Tibial nerve (tissue), 4 donors: ENCODE data around the gene MAP9. TPM values are rescaled to one million over a fixed set of nuclear protein-coding genes. Genes with fewer than 3 reads are reported as not detected.
A peak's percentile ranks its signal among the peaks of the same experiment; 100 is the strongest.

Experiments used
- DNase-seq, 2 donors: peaks; one replicate each; pipeline ENCODE4 v3.0.0-alpha.2; 2019; ENCODE audit warnings: low spot score in 2 of 2
- H3K27ac ChIP-seq, 4 donors: fragments of 200-600 bp; sonication (generic) in 3 of 4; one replicate each; pipeline ENCODE4 v1.5.1; 2017 to 2019; ENCODE audit warnings: mild to moderate bottlenecking in 1 of 4
- H3K27me3 ChIP-seq, 2 donors: fragments of 200-600 bp; sonication (generic) in 1 of 2; one replicate each; pipeline versions ENCODE4 v1.5.1 to v1.6.0; 2017 to 2019
- H3K36me3 ChIP-seq, 3 donors: fragments of 200-600 bp; sonication (generic); one replicate each; pipeline ENCODE4 v1.5.1; 2018 to 2019
- H3K4me1 ChIP-seq, 4 donors: fragments of 200-600 bp; sonication (generic) in 3 of 4; one replicate each; pipeline ENCODE4 v1.5.1; 2017 to 2019
- H3K4me3 ChIP-seq, 4 donors: fragments of 200-600 bp; sonication (generic) in 3 of 4; one replicate each; pipeline ENCODE4 v1.5.1; 2017 to 2019; ENCODE audit warnings: mild to moderate bottlenecking in 1 of 4, moderate library complexity in 1 of 4
- H3K9me3 ChIP-seq, 4 donors: fragments of 200-600 bp; sonication (generic) in 3 of 4; one replicate each; pipeline ENCODE4 v1.5.1; 2017 to 2019
- EP300 ChIP-seq, 2 donors: sonication (generic); formaldehyde crosslinking; IDR thresholded peaks; one replicate each; pipeline ENCODE4 v1.6.1; 2017; ENCODE audit warnings: antibody characterized with exemption in 2 of 2, mild to moderate bottlenecking in 1 of 2
- POLR2A ChIP-seq, 2 donors: fragments of 450-650 bp; IDR thresholded peaks; one replicate each; pipeline ENCODE4 v1.6.1; 2017; ENCODE audit warnings: antibody characterized with exemption in 2 of 2, mild to moderate bottlenecking in 2 of 2, moderate library complexity in 2 of 2
- WGBS, 2 donors: methylation state at CpG; one replicate each; pipeline ENCODE4 v1.1.5; 2018; 5-methylcytosine and 5-hydroxymethylcytosine counted together
- total RNA-seq, 4 donors: library from RNA; depleted of rRNA; stranded (reverse); fragments of >200 nt; gene quantifications; one replicate each; pipeline ENCODE4 v1.1.0, GENCODE V29; 2016
- TF ChIP-seq, protein P1 (sequence below), 5 experiments: fragments of 200-600 bp in 3 of 5; fragments of 450-650 bp in 2 of 5; sonication (generic) in 3 of 5; IDR thresholded peaks; one replicate each; pipeline ENCODE4 v1.5.1; 2016 to 2019; ENCODE audit warnings: antibody characterized with exemption in 5 of 5, mild to moderate bottlenecking in 3 of 5, moderate library complexity in 2 of 5

The MAP9 gene
- total RNA-seq, 4 donors from 2014 or later: 6.0 to 17.4 (median 8.8) TPM

DNA sequence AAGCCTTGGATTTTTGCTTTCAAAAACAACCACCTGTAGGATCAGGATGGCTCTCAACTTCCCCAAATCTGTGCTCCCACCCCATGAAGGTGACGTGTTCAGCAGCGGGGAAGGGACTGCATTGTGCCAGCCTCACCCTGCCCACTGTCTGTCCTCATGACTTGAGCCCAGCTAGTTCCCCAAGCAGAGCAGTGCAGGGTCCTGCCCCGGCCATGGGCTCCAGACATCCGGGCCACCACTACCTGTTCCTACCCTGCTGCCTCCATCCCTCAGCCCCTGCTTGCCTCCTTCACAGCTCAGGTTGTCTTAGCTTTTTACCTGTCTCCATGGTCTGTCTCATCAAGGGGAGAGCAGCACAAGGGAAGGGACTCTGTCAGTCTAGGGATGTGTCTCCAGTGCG lies 11.4 kb upstream of the MAP9 start:
- no peaks in the 10 kb centered on the region for H3K9me3 ChIP-seq
- H3K4me3 ChIP-seq: no peak overlapping the region
- no peak for DNase-seq
- no peaks in the 10 kb centered on the region for H3K36me3 ChIP-seq
- H3K27me3 ChIP-seq: no peaks in the 10 kb centered on the region
- no peak overlapping the region for H3K27ac ChIP-seq
- TF ChIP-seq POLR2A (IDR thresholded peaks at IDR 0.05) (no peak), EP300 (IDR thresholded peaks at IDR 0.05) (no peak)
- TF ChIP-seq, protein P1, sequence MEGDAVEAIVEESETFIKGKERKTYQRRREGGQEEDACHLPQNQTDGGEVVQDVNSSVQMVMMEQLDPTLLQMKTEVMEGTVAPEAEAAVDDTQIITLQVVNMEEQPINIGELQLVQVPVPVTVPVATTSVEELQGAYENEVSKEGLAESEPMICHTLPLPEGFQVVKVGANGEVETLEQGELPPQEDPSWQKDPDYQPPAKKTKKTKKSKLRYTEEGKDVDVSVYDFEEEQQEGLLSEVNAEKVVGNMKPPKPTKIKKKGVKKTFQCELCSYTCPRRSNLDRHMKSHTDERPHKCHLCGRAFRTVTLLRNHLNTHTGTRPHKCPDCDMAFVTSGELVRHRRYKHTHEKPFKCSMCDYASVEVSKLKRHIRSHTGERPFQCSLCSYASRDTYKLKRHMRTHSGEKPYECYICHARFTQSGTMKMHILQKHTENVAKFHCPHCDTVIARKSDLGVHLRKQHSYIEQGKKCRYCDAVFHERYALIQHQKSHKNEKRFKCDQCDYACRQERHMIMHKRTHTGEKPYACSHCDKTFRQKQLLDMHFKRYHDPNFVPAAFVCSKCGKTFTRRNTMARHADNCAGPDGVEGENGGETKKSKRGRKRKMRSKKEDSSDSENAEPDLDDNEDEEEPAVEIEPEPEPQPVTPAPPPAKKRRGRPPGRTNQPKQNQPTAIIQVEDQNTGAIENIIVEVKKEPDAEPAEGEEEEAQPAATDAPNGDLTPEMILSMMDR (IDR thresholded peaks at IDR 0.05): no peak
- WGBS, 2 donors: 84 to 91% methylated on average over 5 of the region's 5 CpGs
- no peaks in the 10 kb centered on the region for H3K4me1 ChIP-seq

DNA sequence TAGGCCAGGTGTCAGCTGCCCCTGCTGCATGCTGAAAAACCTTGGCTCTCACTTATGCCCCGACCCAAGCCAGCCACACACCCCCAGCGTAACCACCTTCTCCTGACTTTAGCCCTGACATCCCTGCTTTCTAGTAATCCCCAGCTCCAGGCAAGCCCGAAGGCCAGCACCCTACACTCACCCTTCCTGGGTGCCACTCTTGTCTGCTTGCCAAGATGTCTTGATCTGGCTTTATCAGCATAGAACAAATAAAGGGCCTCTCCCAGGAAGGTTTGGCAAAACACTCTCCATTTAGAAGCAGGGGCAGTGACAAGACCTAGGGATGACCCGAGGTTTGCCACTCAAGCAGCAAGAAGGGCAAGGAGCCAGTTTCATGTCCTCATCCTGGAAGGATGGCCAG lies 6.8 kb upstream of the MAP9 start:
- Histone ChIP-seq H3K4me3 (no peak overlapping the region), H3K36me3 (no peaks in the 10 kb centered on the region), H3K27ac (no peak overlapping the region), H3K9me3 (no peaks in the 10 kb centered on the region), H3K4me1 (no peaks in the 10 kb centered on the region), H3K27me3 (no peaks in the 10 kb centered on the region)
- 79 to 91% methylated on average over 4 of the region's 4 CpGs for WGBS, 2 donors
- no peak for DNase-seq
- TF ChIP-seq EP300 (IDR thresholded peaks at IDR 0.05) (no peak), POLR2A (IDR thresholded peaks at IDR 0.05) (no peak)
- TF ChIP-seq, protein P1 (IDR thresholded peaks at IDR 0.05): no peak

DNA sequence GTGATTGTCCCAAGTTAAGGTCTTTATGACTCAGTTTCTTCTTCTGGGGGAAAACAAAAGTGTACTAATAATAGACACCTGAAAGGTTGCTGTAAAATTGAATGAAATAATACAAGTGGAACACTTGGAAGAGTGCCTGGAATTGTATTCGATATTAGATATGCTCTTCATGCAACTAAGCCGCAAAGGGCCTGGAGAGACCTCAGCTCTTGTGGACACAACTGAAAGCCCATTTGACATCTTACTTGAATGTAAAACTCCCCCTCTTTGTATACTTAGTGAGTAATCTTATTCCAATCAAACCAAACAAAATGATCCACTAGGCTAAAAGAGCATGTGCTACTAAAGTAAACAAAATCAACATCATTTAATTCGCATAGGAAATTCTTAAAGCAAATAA lies 511 bp upstream of the MAP9 start:
- peak overlapping the region; percentile 51 to 77 (median 58) for H3K4me3 ChIP-seq
- no peak overlapping the region for H3K27ac ChIP-seq
- WGBS, 2 donors: 58 to 63% methylated on average over 3 of the region's 3 CpGs

DNA sequence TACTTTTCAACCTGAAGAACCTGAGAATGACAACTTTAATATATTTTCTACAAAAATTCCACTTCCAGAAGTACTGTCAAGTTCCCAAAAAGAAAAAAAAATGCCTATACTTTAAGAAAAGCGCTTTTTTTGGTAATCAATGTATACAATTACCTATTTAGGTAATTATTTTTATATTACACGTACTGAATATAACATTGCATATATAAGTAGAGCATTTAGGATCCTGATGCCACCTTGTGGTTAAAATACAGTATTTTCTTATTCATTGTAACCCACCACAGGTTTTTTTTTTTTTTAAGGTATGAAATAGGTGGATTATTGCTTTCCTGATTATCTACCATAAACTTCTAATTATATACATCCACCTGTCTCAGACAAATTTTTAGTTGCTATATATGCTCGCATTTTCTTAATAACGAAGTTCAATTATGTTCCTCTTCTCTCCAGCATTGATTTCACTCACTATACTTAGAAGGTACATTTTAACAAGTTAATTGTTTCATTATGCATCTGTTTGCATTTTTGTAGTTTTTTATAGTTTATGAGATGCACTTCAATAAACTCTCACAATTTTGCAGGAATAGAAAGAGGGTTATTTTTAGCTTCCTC lies 5.2 kb downstream of the MAP9 start:
- DNase-seq: no peak
- Histone ChIP-seq H3K36me3 (peaks cover 0 to 20% (median 0%) of the 10 kb centered on the region in 3 donors), H3K27me3 (no peaks in the 10 kb centered on the region), H3K27ac (no peak overlapping the region), H3K9me3 (no peaks in the 10 kb centered on the region), H3K4me1 (peaks cover 0 to 12% (median 2%) of the 10 kb centered on the region in 4 donors), H3K4me3 (no peak overlapping the region)
- 46 to 50% methylated on average over 4 of the region's 4 CpGs for WGBS, 2 donors
- TF ChIP-seq, protein P1 (IDR thresholded peaks at IDR 0.05): peak in 3 of 5 experiments; percentile 17 to 30 (median 27)
- no peak for TF ChIP-seq POLR2A (IDR thresholded peaks at IDR 0.05)
- no peak for TF ChIP-seq EP300 (IDR thresholded peaks at IDR 0.05)

More for the DNA sequence above, 511 bp upstream of the MAP9 start:
- Histone ChIP-seq H3K27me3 (no peaks in the 10 kb centered on the region), H3K9me3 (no peaks in the 10 kb centered on the region), H3K36me3 (no peaks in the 10 kb centered on the region), H3K4me1 (peaks cover 0 to 12% (median 2%) of the 10 kb centered on the region in 4 donors)
- TF ChIP-seq EP300 (IDR thresholded peaks at IDR 0.05) (no peak), POLR2A (IDR thresholded peaks at IDR 0.05) (no peak)
- TF ChIP-seq, protein P1 (IDR thresholded peaks at IDR 0.05): no peak
- no peak for DNase-seq

DNA sequence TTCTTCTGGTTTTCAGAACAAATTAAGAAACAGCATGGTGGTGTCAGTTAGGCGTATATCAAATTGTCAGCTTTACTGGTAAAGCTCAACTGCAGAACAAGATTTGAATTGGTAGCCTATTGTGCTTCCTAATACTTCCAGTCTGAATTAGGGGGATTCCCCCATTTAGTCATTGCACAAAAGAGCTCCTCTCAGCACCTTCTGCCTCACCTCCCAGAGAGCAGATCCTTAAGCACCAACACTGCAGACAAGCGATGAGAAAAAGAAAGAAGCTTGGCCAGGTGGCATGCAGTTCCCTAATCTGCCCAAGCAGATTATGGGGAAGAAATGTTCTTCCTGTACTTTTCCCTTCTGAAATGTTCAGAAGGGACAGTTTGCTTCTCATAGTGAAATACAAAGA lies 9.2 kb downstream of the MAP9 start:
- no peak for DNase-seq
- Histone ChIP-seq H3K4me3 (no peak overlapping the region), H3K27me3 (no peaks in the 10 kb centered on the region), H3K36me3 (peaks cover 0 to 35% (median 0%) of the 10 kb centered on the region in 3 donors), H3K4me1 (no peaks in the 10 kb centered on the region), H3K27ac (no peak overlapping the region), H3K9me3 (no peaks in the 10 kb centered on the region)
- 90 to 97% methylated on average over 2 of the region's 2 CpGs for WGBS, 2 donors
- TF ChIP-seq, protein P1 (IDR thresholded peaks at IDR 0.05): no peak
- no peak for TF ChIP-seq POLR2A (IDR thresholded peaks at IDR 0.05)
- TF ChIP-seq EP300 (IDR thresholded peaks at IDR 0.05): no peak
